HUES48 (cell line): Measurements from ENCODE around the gene CLSTN1.

Source experiments
- H3K27ac ChIP-seq: one replicate; pipeline ENCODE4 v1.7.0; 2013; ENCODE audit warnings: low read depth, low read length, inconsistent platforms
- H3K27me3 ChIP-seq: 2 replicates; pipeline ENCODE4 v1.6.1; 2013; ENCODE audit warnings: mild to moderate bottlenecking, low read length; ENCODE audit not compliant: control insufficient read depth, insufficient read depth
- H3K36me3 ChIP-seq: 2 replicates; pipeline ENCODE4 v1.6.1; 2013; ENCODE audit warnings: low read length; ENCODE audit not compliant: control insufficient read depth, insufficient read depth
- H3K4me1 ChIP-seq: 2 replicates; pipeline ENCODE4 v1.6.1; 2013; ENCODE audit warnings: mild to moderate bottlenecking, low read length; ENCODE audit not compliant: control insufficient read depth, insufficient read depth
- H3K4me3 ChIP-seq: 2 replicates; pipeline ENCODE4 v1.5.1; 2013; ENCODE audit warnings: mild to moderate bottlenecking, low read depth, low read length
- H3K9ac ChIP-seq: 2 replicates; pipeline ENCODE4 v1.6.1; 2013; ENCODE audit warnings: mild to moderate bottlenecking, low read depth, low read length, moderate library complexity
- H3K9me3 ChIP-seq: 2 replicates; pipeline ENCODE4 v1.6.1; 2013; ENCODE audit warnings: low read length; ENCODE audit not compliant: control insufficient read depth, insufficient read depth

CLSTN1 gene

DNA sequence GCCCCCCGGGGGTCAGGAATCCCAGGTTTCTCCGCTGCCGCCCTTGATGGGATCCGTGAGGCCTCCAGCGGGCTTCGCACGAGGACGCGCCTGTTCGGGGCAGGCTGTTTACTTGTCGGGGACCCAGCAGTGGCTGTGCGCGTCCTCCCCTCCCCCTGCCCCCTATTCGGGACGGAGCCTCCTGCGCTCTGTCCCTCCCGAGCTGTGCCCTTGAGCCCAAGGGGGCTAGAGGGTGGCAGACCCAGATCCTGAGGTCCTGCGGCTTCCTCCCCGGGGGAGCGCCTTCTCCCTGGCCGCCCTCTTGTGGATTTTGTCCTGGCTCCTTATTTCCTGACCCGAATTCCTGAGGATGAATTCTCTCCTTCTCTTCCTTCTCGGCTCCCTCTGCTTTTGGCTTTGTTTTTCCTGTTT lies 133.8 kb downstream of the CLSTN1 start:
- H3K9ac ChIP-seq, result peak overlapping the region; percentile 56

DNA sequence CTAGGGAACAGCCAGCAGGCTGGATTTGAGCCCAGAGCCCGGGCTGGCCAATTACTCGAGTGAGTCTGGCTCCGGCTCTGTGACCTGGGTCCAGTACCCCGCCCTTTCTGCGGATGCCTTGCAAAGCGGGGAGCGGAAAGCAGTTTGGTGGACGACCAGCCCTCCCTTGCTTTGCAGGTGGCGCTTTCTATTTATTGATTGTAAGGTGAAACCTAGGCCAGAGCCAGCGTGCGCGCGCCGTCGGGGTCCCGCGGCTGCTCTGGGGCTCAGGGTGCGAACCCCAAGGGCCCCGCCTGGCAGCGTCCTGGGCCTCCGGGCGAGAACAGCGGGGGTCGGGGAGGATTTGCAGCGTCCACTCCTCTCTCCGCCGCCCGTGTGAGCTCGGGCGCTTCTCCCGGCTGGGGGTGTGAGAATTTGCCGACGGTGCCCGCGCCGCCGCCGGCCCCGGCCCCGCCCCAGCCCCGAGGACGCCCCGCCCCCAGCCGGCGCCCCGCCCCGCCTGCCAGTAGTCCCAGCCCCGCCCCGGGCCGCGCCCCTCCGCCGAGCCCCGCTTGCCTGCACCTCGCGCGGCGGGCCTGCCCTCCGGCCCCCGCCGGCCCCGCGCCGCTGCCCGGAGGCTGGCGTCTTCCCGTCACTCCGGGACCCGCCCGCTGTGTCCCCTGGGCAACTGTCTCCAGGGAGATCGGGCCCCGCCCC lies 134.6 kb downstream of the CLSTN1 start:
- peaks cover 25% of the 10 kb centered on the region for H3K27me3 ChIP-seq
- H3K9me3 ChIP-seq, result no peaks in the 10 kb centered on the region
- peaks cover 25% of the 10 kb centered on the region for H3K4me1 ChIP-seq
- H3K36me3 ChIP-seq, result no peaks in the 10 kb centered on the region
- H3K27ac ChIP-seq, result peak overlapping the region; percentile 54
- H3K4me3 ChIP-seq, result peak overlapping the region; percentile 71
- no peak overlapping the region for H3K9ac ChIP-seq

More for the DNA sequence above, 133.8 kb downstream of the CLSTN1 start:
- Histone ChIP-seq H3K27me3 (peaks cover 25% of the 10 kb centered on the region), H3K9me3 (no peaks in the 10 kb centered on the region), H3K4me3 (peak overlapping the region; percentile 68), H3K27ac (peak overlapping the region; percentile 11), H3K36me3 (no peaks in the 10 kb centered on the region), H3K4me1 (peaks cover 25% of the 10 kb centered on the region)

DNA sequence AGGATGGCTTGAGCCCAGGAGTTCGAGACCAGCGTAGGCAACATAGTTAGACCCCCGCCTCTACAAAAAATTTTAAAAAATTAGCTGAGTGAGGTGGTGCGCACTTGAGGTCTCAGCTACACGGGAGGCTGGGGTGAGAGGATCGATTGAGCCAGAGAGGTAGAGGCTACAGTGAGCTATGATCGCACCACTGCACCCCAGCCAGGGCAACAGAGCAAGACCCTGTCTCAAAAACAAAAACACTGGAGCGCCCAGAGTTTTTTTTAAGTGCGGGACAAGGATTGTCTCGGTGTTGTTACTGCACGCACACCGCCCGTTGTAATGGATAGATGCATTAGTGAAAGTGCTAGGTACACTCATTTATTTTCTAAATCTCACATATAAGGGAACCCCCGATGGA lies 135.2 kb downstream of the CLSTN1 start:
- H3K4me1 ChIP-seq, result peaks cover 25% of the 10 kb centered on the region
- H3K27me3 ChIP-seq, result peaks cover 25% of the 10 kb centered on the region
- no peak overlapping the region for H3K9ac ChIP-seq
- no peaks in the 10 kb centered on the region for H3K9me3 ChIP-seq
- no peaks in the 10 kb centered on the region for H3K36me3 ChIP-seq
- peak overlapping the region; percentile 71 for H3K4me3 ChIP-seq
- peak overlapping the region; percentile 54 for H3K27ac ChIP-seq

DNA sequence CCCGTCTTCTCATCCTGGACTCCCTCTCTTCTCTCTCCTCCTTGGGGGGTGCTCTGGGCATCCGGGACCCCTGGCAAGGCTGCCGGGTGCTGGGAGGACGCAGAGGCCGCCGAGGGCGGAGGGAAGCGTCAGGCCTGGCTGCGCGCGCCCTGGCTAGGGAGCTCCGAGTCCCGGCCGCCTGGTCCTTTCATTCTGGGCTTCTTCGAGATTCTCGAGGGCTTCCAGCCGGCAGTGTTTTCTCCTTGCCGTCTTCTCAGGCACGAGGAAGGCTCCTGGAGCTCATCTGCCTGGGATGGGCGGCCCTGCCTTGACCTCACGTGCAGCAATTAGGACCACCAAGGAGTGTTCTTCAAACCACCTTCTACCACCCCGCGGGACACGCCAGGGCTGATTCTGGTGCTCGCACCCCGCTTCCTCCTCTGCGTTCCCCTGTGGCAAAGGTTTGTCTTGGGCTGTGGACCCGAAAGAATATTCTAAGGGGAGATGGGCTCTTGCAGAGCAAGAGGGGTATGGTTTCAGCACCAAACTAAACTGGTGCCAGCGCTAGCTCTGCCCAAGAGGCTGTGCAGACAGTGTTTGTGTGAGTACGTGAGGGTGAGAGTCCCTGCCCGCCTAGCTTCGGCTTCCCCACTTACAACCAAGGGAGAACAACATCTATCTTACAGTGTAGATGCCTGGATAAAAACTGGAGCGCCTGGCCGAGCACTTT lies 135.7 kb downstream of the CLSTN1 start:
- no peaks in the 10 kb centered on the region for H3K9me3 ChIP-seq
- H3K27me3 ChIP-seq, result peaks cover 25% of the 10 kb centered on the region
- H3K4me1 ChIP-seq, result peaks cover 25% of the 10 kb centered on the region
- no peak overlapping the region for H3K9ac ChIP-seq
- H3K27ac ChIP-seq, result peak overlapping the region; percentile 12
- H3K36me3 ChIP-seq, result no peaks in the 10 kb centered on the region
- peak overlapping the region; percentile 71 for H3K4me3 ChIP-seq

DNA sequence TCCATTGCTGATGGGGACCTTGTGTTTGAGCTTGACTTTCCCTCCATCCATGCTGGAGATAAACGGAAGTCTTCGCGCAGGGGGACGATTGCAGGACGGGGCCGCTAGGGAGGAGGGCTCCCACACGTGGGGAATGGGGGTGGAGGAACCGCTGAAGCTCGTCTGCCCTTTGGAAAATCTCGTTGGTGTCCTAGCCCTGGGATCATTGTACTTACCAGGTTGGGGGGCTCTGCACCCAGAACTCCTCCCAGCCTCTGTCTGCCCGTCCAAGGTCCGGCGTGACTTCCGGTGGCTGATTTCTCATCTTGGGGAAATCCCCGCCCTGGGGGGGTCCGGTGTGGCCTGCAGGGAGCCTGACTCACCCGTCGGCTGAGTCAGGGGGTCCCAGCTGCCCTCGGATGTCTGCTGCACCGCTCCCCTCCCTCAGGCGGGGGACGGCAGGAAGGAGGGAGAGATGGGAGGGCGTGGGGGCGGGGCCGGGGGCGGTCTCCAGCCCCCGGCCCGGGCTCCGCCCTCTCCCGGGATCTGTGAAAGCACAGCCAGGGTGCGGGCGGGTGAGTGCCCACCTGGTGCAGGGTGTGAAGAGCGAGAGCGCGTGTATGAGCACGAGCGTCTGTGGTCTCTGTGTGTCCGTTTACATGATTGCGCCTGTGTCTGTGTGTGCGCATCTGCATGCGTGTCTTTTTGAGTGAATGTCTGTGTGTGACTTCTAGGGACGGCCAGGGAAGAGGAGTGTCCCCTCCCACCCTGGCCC lies 136.5 kb downstream of the CLSTN1 start:
- peaks cover 25% of the 10 kb centered on the region for H3K4me1 ChIP-seq
- peak overlapping the region; percentile 71 for H3K4me3 ChIP-seq
- H3K9ac ChIP-seq, result peak overlapping the region; percentile 47
- no peaks in the 10 kb centered on the region for H3K9me3 ChIP-seq
- no peaks in the 10 kb centered on the region for H3K36me3 ChIP-seq
- peak overlapping the region; percentile 79 for H3K27ac ChIP-seq
- peaks cover 25% of the 10 kb centered on the region for H3K27me3 ChIP-seq

DNA sequence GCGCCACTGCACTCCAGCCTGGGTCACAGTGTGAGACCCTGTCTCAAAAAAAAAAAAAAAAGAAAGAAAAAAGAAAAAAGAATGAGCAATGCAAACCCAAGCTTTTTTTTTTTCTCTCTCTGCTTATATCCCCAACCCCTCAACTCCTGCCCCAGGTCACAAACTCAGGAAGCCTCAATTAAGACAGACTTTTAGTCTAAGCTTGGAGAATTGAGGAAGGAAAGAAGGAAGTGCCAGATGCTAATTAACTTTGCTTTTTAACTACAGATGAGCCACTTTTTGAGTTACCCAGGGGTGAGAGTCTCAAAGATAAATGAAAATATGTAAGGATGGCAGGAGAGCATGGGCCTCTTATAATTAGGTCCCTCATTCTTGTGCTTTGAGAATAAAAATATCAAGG lies 139.0 kb downstream of the CLSTN1 start:
- Histone ChIP-seq H3K27ac (no peak overlapping the region), H3K9ac (no peak overlapping the region), H3K4me1 (0 out of 2 replicates have a peak, but pooled peaks cover 9% of the 10 kb centered on the region), H3K27me3 (peaks cover 15% of the 10 kb centered on the region), H3K4me3 (no peak overlapping the region), H3K36me3 (no peaks in the 10 kb centered on the region), H3K9me3 (no peaks in the 10 kb centered on the region)

DNA sequence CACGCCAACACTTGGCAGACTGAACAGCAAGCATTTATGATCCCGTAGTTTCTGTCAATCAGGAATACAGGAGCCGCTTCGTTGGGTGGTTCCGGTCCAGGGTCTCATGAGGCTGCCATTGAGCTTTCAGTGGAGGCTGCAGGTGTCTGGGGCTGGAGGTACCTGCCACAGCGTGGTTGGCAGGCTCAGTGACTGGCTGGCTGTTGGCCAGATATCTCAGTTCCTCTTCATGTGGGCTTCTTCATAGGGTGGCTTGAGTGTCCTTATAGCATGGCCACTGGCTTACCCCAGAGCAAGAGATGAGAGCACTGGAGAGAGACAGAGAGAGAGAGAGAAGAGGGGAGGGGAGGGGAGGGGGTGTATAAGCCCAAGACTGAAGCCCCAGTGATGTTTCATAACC lies 142.9 kb downstream of the CLSTN1 start:
- Histone ChIP-seq H3K9me3 (no peaks in the 10 kb centered on the region), H3K36me3 (no peaks in the 10 kb centered on the region), H3K27me3 (no peaks in the 10 kb centered on the region), H3K4me3 (no peak overlapping the region), H3K9ac (no peak overlapping the region), H3K27ac (no peak overlapping the region), H3K4me1 (no peaks in the 10 kb centered on the region)

DNA sequence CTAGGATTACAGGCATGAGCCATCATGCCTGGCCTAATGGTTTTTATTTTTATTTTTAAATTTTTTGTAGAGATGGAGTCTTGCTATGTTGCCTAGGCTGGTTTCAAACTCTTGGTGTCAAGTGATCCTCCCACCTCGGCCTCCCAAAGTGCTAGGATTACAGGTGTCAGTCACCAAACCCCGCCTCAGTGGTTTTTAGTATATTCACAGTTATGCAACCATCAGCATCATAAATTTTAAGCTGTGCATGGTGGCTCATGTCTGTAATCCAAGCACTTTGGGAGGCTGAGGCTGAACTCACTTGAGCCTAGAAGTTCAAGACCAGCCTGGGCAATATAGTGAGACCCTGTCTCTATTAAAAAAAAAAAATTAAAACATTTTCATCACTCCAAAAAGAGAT lies 143.7 kb downstream of the CLSTN1 start:
- H3K27me3 ChIP-seq, result no peaks in the 10 kb centered on the region
- H3K9ac ChIP-seq, result no peak overlapping the region
- no peak overlapping the region for H3K4me3 ChIP-seq
- no peaks in the 10 kb centered on the region for H3K9me3 ChIP-seq
- H3K36me3 ChIP-seq, result no peaks in the 10 kb centered on the region
- no peaks in the 10 kb centered on the region for H3K4me1 ChIP-seq
- H3K27ac ChIP-seq, result no peak overlapping the region
